UCSD-AML1 (cell line): ENCODE results near the gene CCT6A.
"Not testable (repeated sequence)": the region's sequence is repeated elsewhere in the genome, so short reads cannot be mapped to it uniquely, and the experiment has no call there.

Experiments
- DNase-seq: peaks from one replicate; lab custom pipeline; 2025; ENCODE audit not compliant: unreplicated experiment; lab: John Stamatoyannopoulos, UW

Gene CCT6A

DNA sequence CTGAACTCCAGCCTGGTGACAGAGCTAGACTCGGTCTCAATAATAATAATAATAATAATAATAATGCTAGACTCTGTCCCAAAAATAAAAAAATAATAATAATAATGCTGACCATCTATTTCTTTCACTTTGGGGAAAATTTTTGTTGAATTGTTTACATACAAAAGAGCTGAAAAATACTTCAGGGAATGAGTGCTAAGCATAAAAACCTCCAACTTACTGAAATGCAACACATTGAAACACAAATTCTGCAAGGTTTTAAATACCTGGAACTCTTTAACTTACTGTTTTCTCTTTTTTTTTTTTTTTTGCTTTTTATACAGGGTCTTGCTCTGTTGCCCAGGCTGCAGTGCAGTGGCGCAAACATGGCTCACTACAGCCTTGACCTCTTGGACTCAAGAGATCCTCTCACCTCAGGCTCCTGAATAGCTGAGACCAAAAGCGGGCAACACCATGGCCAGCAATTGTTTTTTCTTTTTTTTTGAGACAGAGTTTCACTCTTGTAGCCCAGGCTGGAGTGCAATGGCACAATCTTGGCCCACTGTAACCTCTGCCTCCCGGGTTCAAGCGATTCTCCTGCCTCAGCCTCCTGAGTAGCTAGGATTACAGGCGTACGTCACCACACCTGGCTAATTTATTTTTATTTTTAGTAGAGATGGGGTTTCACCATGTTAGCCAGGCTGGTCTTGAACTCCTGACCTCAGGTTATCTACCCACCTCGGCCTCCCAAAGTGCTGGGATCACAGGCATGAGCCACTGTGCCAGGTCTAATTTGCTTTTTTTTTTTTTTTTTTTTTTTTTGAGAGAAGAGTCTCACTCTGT is 46.8 kb downstream of the CCT6A start:
- not testable (repeated sequence) for DNase-seq

DNA sequence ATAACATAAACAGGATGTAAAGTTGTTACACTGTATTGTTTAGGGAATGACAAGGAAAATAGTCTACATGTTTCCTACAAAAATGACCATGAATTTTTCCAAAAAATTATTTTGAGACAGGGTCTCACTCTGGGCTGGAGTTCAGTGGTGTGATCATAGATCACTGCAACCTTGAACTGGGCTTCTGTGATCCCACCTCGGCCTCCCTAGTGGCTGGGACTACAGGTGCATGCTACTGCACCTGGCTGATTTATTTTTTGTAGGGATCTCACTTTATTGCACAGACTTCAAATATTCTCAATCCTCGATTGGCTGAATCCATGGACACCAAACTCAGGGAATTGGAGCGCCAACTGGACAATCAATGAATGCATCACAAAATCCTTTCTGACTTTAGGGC is 48.1 kb downstream of the CCT6A start:
- DNase-seq = no peak

DNA sequence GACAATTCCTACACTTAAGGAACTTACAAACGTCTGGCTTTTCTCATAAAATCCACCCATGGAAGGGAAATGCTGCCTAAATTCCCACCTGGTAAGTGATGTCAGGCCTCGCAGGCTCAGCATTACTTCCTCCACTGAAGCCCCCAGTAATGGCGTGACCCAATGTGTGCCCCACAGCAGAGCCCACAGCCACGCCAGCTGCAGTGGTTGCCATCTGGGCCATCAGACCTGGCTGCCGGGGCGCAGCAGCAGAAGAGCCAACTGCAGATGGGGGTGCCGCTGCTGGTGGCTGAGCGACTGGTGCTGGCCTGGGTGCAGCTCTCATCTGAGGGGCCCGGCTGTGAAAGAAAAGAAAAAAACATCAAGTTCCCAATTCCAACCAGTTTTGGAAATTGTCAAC is 52.6 kb downstream of the CCT6A start:
- not testable (repeated sequence) for DNase-seq

DNA sequence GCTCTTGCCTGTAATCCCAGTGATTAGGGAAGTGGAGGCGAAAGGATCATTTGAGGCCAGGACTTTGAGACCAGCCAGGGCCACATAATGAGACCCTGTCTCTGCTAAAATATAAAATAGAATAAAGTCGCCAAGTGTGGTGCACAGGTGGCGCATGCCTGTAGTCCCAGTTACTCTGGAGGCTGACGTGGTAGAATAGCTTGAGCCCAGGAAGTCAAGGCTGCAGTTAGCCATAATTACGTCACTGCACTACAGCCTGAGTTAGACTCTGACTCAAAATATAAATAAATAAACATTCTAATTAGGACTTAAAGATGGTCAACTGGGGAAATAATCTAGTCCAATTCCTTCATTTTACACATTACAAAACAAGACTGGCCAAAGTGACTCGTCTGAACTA is 53.9 kb downstream of the CCT6A start:
- DNase-seq = no peak

DNA sequence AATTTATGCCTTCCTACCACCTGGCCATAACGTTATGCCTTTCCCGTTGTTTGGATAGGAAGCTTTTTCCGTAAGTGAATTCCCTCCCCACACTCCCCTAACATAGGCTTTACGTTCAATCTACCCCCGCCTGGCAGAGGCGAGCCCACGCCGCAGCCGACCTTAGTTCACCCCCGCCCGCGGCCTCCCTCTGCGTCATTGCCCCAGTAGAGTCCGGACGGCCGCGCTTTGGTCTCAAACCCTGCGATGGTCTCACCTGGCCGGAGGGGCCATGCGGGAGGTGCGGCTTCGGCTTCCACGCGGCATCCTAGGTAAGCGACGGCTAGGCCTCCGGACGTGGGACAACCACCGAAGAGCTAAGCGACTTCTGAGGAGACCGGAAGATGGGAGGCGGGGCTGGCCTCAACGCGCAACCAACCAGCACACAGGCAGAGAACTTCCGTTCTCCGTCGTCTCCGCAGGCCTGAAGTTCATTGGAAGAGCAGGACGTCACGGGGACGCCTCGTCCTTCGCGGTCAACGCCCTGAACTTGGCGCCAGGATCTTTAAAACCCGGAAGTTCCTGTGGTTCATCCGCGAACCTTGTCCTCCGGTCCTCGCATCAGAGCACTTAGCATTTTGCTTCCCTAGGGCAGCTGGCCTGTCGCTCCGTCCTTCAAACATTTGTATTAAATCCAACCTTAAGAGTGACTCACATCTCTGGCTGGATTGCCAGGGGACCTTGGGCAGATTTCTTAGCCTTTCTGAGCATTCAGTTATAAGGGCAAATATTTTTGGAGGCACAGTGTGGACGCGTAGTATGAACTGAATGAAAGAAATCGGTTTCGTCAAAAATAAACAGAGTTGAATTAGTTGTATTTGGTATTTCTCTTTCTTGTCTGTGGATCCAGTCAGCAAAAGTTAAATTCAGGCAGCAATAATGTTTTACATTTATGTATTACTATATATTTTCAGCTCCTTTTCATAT is 54.8 kb downstream of the CCT6A start, which contains the start of gene CHCHD2:
Gene CHCHD2 (minus strand): TSS at position 369 of the 966 bp plus-strand sequence. CDS start 63 bp downstream, at position 306.
- DNase-seq = peak; percentile 89

DNA sequence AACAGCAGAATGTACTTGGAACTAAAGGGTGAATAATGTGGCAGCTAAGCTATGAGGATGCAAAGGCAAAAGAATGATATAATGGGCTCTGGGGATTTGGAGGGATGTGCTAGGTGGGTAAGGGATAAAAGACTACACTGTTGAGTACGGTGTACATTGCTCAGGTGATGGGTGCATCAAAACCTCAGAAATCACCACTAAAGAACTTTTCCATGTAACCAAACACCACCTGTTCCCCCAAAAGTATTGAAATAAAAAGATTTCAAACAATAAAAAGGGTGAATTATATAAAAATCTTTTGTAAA is 56.3 kb downstream of the CCT6A start:
- DNase-seq = no peak

DNA sequence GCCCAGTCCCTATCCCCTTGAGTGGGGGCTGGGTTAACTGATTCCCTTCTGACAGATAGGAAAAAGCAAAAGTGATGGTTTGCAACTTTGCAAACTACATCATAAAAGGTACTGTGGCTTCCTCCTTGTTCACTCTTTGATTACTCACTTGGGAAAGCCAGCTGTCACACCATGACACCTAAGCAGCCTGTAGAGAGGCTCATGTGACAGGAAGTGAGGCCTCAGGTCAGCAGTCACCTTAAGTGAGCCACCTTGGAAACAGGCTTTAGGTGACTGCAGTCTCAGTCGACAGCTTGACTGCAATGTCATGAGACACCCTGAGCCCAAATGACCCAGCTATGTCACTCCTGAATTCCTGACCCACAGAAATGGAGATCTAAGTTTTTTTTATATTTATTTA is 59.0 kb downstream of the CCT6A start:
- no peak for DNase-seq

DNA sequence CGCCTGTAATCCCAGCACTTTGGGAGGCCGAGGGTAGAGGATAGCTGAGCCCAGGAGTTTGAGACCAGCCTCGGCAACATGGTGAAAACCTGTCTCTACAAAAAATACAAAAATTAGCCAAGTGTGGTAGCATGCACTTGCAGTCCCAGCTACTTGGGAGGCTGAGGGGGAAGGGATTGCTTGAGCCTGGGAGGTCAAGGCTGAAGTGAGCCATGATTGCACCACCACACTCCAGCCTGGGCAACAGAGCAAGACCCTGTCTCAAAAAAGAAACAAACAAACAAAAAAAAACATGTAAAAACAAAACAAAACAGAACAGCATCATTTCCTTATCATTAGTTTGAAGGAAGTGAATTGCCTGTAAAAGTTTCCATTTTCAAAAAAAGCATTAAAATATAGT is 60.7 kb downstream of the CCT6A start:
- DNase-seq = not testable (repeated sequence)
